D341Med (cell line): ENCODE results near the gene UBA52.
"Not testable (repeated sequence)": the region's sequence is repeated elsewhere in the genome, so short reads cannot be mapped to it uniquely, and the experiment has no call there.

ENCODE experiments used
- DNase-seq: peaks from one replicate; pipeline ENCODE4 v3.0.0; 2012; ENCODE audit warnings: low spot score

UBA52 gene

DNA sequence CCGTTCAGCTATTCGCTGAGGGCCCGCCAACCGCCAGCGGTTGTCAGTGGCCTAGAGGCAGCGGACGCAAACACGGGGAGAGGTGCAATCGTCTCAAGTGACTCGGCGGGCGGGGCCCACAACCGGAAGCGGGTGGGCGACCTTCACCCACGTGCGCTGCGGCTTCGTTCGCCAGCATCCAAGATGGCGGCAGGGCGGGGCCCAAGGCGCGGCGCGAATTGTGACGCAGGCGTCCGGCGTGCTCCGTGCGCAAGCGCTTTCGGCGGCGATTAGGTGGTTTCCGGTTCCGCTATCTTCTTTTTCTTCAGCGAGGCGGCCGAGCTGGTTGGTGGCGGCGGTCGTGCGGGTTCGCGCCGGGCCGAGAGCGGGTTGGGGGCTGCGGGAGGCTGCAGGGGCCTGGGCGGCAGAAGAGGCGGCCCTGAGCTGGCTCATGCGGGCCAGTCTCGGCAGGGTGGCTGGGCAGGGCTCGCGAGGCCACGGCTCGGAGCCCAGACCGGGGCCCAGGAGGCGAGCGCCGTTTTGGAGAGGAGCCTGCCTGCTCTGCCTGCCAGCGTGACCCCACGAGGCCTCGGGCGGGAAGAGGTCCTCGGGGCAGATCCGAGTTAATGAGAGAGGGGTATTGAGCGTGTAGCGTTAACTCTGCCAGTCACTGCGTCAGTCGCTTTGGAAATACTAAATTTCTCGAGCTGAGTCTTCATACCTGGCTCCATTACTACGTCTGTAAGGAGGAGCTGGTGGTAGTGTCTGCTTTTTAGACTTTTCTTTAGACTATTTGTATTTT is at the start of gene UBA52:
Gene UBA52, plus strand, starts transcription at position 294 of the 781 bp plus-strand sequence. CDS start 1,444 bp downstream, outside the sequence.
- peak; percentile 98 for DNase-seq

DNA sequence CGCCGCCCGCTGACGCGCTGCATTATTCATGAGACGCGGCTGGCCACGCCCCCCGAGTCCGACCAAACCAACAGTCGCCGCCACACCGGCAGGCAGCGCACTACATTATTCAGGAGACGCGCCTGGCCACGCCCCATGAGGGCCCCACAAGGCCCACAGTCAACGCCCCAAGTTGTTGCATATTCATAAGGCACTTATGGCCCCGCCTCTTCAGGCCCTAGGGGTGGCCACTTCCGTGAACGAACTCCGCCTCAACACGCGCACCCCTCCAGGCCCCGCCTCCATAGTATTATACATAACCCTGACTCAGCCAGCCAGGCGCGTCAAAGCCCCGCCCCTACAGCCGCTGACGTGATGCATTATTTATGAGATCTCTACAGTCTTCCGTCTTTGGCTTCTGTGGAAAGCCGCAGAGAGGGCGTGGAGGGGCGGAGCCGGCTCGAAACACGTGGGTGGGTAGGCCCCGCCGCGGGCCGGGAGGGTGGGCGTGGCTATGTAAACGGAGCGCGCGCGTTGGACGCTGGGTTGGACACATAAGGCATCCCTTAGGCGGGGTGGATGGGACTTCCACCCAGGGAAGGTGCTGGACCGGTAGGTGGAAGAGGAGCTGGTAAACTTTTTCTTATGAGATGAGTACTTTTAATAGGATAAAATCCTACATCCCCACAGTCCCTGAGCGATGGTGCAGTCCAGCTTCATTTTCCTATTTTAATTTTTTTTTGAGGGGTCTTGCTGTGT is 49.4 kb upstream of the UBA52 start:
- peak; percentile 97 for DNase-seq

DNA sequence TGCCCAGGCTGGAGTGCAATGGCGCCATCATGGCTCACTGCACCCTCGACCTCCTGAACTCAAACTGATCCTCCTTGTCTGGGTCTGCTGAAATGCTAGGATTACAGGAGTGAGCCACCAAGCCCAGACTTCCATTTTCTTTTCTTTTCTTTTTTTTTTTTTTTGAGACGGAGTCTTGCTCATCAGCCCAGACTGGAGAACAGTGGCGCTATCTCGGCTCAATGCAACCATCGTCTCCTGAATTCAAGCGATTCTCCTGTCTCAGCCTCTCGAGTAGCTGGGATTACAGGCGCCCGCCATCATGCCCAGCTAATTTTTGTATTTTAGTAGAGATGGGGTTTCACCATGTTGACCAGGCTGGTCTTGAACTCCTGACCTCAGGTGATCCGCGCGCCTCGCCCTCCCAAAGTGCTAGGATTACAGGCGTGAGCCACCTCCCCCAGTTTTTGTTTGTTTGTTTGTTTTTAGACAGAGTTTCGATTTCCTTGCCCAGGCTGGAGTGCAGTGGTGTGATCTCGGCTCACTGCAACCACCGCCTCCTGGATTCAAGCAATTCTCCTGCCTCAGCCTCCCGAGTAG is 48.7 kb upstream of the UBA52 start:
- DNase-seq = not testable (repeated sequence)

DNA sequence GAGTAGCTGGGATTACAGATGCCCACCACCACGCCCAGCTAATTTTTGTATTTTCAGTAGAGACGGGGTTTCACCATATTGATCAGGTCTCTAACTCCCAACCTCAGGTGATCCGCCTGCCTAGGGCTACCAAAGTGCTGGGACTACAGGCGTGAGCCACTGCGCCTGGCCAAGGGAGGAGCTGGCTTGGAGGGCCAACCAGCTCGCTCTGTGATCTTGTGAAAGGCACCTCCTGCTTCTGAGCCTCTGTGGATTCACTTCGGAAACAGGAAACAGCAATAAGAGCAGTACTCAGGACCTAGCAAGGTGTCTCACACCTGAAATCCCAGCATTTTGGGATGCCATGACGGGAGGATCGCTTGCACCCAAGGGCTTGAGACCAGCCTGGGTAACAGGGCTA is 47.8 kb upstream of the UBA52 start:
- no peak for DNase-seq

DNA sequence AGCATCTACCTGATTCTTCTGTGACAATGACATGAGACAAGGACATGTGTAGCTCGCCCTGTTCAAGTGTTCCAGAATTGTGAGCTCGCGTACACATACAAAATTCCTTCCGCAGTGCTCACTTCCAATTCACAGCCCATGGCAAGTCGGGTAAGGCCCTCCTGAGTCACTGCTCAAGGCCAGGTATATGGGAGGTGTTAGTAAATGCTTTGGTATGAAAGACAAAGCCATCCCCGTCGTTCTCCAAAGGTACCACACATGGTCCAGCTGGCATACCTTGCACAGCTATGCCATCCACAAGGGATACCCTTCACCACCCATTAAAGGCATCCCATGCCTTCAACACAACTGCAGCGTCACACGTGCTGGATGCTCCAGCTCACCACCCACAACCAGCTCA is 45.3 kb upstream of the UBA52 start:
- DNase-seq = no peak

DNA sequence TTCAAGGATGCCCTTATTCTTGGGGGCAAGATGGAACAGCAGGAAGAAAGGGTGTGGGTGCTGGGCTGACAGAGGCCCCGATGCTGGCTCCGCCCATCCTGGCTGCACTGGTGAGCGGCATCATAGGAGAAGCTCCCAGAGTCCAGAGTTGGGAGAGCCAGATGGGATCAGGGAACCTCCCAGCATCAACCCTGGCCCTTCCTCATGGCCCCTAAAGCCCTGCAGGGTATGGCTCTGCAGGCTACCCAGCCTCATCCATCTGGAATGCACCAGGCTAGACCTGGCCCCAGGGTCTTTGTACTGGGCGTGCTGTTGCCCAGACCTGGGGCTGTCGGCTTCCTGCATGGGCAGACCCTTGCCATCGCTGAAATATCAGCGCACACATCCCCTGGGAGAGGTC is 41.9 kb upstream of the UBA52 start:
- no peak for DNase-seq

DNA sequence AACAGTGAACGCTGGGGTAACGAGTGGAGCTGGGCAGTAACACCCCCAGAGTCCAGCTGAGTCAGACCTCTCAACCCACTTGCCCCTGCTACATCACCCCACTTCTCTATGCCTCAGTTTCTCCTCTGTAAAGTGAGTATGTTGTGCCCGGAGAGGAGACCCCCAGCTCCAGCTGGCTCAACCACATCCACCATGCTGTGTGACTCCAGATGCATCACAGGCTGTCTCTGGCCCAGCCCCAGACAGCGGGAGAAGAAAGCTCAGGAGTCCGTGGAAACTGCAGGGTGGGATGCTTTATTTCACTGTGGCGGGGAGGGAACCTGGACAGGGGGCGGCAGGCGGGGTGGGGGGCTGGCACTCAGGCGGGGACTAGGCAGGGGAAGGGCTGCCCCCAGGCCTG is 40.2 kb upstream of the UBA52 start:
- peak; percentile 12 for DNase-seq

DNA sequence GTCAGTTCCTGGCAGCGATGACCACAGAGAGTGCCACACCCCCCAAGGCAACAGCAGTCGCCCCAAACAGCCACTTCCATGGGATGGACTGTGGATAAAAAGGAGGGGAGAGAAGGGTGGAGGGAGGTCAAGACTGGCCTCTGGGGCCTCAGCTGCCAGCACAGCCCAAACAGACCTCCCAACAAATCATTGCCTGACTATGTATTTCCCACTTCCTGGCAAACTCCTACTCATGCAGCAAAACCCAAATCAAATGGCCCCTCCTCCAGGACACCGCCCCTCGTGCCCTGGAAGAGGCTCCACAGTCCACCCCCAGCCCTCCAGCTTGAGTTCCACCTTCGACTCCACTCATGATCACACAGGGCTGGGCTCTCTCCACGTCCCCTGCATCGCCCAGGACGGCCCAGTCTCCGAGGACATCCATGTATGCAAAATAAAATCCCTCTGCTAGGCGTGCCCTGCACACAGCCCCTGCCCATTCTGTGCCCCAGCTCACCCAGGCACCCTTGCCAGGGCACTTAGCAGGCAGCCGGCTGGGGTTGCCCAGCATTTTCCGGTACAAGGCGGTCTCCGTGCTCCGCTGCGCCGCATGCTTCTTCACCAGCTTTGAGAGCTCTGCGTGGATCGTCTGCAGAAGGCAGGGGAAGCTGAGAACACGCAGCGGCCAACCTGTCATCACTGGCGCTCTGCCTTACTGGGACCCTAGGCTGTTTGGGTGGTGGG is 39.3 kb upstream of the UBA52 start:
- DNase-seq = peak; percentile 11

DNA sequence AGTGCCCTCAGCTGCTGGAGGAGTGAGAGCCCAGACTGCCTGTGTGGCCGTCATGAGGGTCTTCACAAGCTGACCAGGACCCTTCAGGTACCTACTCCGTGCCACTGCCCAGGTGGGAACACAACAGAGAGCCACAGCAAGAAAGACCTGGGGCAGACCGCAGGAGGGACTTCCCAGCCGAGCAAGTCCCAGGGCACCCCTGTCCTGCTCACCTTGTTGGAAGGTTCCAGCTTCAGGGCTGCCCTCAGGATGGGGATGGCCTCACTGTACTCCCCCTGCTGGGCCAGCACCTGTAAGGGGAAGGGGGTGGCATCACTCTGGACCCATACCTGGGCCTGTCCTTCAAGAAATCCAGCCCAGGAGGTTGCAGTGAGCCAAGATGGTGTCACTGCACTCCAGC is 38.6 kb upstream of the UBA52 start:
- DNase-seq = no peak

DNA sequence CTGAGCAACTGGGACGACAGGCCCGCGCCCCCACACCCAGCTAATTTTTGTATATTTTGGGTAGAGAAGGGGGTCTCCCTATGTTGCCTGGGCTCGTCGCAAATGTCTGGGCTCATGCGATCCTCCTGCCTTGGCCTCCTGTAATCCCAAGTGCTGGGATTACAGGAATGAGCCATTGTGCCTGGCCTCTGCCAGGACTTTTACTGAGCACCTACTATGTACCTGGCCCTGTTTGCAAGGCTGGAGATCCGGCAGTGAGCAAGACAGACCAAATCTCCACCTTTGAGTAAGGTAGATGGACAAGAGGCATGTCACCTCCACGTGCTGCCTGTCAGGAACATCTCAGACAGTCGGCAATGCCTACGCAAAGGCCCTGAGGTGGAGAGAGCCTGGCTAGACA is 35.2 kb upstream of the UBA52 start:
- DNase-seq = no peak

DNA sequence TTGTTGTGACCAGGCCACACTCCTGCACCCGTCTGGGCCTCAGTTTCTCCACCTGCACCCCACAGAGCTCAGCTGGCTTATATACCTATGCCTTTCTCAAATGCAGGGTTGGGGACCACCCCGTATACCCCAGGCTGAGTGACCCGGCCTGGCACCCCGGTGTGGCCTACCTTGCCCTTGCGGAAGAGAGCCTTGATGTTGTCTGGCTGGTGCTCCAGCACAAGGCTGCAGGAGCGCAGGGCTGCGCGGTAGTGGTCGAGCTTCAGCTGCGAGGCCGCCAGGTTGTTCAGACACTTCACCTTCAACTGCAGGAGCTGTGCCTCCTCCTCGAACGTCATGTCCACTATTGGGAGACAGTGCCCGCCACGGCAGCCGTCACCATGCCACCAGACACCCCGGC is 34.2 kb upstream of the UBA52 start:
- peak; percentile 24 for DNase-seq

DNA sequence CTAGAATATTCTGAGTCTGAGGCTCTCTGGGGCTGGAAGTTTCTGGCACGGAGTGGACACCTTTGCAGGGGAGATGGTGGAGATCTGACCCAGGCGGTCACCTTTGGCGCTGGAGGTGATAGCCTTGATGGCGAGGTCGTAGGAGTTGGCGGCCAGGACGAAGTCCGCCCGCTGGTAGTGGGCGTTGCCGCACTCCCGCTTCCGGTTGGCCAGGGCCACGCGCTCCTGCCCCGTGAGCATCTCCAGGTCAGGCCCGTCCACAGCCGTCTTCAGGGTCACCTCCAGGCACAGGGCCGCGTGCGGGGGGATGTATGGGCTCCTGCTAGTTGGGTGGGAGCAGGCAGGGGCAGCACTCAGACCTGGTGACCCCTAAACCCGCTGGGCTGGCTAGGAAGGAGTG is 33.5 kb upstream of the UBA52 start:
- no peak for DNase-seq

DNA sequence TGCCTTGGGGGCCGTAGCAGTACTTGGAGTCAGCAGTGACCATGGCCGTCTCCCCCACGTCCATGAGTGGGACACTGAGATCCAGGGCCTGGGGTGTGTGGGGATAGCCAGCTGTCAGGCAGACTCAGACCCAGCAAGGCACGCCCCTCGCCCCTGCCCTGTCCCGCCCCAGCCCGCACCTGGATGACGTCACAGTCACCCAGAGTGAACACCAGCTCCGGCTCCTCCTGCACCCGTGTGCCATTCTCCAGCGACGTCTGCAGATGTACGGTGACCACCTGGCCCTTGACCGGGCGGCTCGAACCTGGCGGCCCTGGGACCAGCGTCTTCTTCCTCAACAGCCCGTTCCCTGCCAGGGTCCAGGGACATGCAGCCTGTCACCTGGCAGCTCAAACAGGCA is 32.3 kb upstream of the UBA52 start:
- DNase-seq = no peak

DNA sequence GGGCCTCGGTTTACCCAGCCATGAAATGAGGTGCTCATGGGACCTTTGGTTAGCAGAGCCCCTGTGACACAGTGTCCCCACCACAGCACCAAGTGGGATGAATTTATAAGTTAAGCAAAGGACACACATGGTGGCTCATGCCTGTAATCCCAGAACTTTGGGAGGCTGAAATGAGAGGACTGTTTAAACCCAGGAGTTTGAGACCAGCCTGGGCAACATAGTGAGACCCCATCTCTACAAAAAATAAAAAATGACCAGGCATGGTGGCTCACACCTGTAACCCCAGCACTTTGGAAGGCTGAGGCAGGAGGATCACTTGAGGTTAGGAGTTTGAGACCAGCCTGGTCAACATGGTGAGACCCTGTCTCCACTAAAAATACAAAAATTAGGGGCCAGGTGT is 31.5 kb upstream of the UBA52 start:
- DNase-seq = not testable (repeated sequence)

DNA sequence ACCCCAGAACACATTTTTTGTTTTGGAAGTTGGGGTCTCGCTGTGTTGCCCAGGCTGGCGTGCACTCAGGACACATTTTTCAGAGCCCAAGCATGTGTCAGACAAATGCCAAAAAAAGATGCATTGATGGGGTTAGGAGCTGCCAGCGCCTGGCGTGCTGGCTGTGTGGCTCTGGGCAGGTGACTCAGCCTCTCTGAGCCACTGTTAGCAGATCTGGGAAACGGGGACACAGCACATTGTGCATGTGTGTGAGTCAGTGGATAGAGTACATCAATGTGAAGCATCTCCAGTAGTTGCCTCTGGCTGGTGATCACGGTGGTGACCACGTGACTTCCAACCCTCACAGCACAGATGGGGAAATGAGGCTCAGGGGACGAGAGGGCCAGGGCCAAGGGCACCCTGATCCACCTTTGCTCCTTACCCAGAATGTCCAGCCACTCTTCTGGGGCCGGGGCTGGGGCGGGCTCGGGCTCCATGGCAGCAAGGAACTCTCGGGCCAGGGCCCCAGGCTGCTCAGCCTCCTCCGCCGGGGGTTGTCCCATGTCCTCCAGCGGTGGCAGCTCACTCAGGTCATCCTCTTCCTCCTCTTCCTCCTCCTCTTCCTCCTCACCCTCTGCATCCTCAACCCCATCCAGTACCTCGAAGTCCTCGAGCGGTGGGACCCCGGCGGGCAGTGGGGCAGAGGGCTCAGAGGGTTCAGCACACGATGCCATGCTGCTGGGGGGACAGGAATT is 30.2 kb upstream of the UBA52 start:
- DNase-seq = no peak

DNA sequence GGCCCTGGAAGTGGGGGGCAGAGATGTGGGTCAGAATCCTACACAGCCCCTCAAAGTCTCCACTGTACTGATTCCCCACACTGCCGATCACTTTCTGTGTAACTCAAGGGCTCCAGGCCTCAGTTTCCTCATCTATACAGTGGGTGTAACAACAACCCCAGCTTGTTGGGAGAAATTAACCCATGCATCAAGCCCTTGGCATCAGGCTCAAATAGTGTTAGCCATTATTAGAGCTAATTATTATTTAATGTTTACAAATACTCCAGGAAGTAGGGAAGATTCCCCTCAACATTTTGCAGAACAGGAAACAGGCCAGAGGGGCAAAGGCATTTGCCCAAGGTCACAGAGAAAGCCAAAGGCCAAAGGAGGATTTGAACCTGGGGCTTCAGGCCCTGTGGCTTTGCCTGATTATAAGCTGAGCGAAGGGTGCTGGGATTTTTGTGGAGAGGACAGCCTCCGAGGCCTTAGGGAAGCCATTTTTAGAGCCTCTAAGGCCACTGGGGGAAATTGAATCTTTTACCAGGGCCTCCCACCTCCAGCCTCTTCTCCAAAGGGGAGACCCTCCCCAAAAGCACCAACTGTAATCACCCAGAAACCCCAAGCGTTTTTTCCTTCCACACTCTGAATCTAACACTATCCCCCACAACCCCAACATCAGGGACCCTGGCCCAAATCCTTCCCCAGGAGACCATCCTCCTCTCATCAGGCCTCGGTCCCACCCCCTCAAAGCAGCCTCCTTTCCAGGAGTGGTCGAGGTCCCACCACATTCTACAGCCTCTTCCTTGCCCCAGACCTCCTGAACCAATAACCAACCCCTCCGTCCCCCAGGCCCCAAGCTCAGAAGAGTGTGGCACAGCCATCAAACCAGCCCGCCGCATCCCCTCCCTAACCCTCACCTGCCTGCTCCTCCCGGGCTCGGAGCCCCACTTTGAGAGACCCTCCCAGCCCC is 29.4 kb upstream of the UBA52 start:
- peak; percentile 41 for DNase-seq

DNA sequence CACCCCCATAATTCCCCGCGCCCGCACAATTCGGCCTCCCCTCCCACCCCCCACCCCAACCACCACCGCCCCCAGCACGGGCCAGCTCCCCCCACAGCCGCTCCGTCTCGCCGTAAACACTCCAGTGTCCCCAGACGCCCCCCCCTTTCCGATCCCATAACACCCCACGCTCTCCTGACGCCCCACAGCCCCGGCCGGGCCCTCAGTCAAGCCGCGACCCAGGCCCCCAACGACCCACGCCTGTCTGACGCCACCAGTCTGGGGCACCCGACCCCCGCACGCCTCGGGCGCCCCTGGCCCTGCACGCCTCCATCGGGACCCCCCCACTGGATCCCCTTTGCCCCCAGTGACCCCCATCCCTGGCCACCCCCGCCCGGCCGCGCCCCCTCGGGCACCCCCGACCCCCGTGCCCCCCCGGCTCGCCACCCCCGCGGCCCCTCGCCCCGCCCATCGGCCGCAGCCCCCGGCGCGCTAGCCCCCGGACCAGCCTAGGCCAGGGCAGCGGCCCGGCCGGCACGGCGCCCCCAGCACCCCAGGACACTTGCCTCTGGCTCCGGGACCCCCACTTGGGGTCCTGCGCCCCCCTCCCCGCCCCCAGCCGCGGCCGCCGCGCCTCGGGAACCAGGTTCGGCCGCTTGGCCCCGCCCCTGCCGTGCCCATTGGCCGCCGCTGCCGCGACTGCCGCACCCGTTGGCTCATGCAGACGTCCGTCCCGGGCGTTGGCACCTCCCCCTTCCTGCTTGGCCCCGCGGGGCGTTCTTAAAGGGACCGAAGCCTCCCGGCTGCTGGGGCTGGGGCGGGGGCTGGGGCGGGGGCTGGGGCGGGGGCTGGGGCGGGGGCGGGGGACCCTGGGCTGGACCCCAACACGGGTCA is 28.5 kb upstream of the UBA52 start, which contains the start of gene FKBP8:
Gene FKBP8, minus strand, starts transcription at position 633 of the 873 bp plus-strand sequence. CDS start 1,603 bp downstream, outside the sequence.
- DNase-seq = peak; percentile 99

DNA sequence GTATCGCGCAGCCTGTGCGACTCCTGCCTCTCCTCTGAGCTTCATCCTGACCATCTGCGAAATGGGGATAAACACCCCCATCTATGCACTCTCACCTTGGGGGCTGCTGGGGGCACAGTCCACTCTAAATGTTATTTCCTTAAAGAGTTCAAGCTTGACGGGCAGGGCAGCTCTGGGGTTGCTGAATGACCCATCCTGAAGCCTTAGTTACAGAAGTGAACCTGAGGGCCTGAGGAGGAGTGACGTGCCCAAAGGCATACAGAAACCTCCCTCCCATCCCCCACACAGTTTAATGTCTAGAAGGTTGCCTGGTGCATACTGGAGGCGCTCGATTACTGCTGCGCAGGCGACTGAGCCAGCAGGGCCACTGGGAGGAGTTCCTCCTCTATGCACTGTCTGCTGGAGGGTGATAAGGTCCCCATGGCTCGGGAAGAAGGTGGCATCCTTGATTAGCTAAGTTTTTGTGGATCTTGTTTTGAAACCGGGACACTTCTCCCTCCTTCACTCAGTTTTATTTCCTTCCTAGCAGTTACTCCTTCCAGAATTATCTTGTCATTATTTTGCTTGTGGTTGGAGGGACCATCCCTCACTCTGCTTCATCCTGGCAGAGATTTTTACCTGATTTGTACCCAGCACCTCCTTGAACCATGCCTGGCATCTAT is 27.7 kb upstream of the UBA52 start:
- DNase-seq = peak; percentile 65

DNA sequence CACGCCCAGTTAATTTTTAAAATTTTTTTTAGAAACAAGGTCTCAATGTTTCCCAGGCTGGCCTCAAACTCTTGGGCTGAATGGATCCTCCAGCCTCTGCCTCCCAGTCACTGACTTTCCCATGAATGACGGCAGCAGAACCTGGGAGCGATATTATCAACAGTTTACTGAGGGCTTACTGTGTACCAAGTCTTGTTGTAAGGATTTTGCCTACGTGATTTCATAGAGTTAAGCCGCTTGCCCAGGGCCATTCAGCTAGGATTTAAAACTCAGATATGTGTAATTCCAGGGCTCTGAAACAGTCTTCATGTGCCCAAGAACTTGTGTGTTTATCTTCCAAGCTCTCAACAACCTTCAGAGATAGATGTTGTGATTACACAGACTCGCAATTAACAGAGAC is 20.0 kb upstream of the UBA52 start:
- no peak for DNase-seq
